ENCODE results near the gene DOCK4. TPM values are rescaled to one million over a fixed set of nuclear protein-coding genes. Genes with fewer than 3 reads are reported as not detected.

Gene DOCK4
- total RNA-seq, 4 donors from 2014 or later = 9.9 to 30.9 (median 13.7) TPM

DNA sequence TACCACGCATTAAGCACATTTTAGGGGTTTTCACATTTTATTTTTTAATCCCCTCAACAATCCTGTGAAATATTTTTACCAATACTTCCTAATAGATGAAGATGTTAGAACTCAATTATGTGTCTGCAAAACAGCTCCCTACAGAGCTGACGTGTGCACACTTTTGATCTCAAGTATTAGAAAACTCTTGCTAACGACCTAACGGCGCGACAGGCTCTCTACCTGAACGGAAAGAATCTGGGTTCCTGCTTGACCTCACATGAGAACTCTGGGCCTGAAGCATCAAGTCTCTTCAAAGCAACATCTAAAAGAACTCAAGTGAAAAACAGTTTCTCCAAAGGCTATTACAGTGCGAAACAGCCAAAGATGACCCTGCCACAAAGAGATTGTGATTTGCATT, 113.9 kb downstream of the DOCK4 start:
- no peak for TF ChIP-seq POLR2A (IDR thresholded peaks at IDR 0.05)
- no peak for TF ChIP-seq CTCF (IDR thresholded peaks at IDR 0.05)
- 90 to 95% methylated on average over 6 to 8 of the region's 8 CpGs for WGBS, 2 donors

GRCh38 chr7:112091768-112092167, 114.4 kb downstream of the DOCK4 start:
- Histone ChIP-seq H3K4me3 (no peak overlapping the region), H3K27me3 (no peaks in the 10 kb centered on the region)
- WGBS, 2 donors = 86 to 89% methylated on average over 3 of the region's 3 CpGs

More for the DNA sequence above, 113.9 kb downstream of the DOCK4 start:
- no peaks in the 10 kb centered on the region for H3K9me3 ChIP-seq
- no peaks in the 10 kb centered on the region for H3K4me1 ChIP-seq
- no peak overlapping the region for H3K4me3 ChIP-seq
- H3K27me3 ChIP-seq = no peaks in the 10 kb centered on the region
- intact Hi-C loops (cut with DNase I) = no loop called here
- H3K36me3 ChIP-seq = no peaks in the 10 kb centered on the region
- no peak for DNase-seq
- no peak overlapping the region for H3K27ac ChIP-seq

DNA sequence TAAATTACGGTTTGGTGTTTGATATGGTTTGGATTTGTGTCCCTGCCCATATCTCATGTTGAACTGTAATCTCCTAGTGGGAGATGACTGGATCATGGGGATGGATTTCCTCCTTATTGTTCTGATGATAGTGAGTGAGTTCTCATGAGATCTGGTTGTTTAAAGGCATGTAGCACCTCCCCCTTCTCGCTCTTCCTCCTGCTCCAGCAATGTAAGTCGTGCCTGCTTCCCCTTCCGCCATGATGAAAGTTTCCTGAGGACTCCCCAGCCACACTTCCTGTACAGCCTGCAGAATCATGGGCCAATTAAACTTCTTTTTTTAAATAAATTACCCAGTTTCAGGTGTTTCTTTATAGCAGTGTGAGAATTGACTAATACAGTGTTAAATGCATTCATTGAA, 116.6 kb downstream of the DOCK4 start:
- Histone ChIP-seq H3K27me3 (no peaks in the 10 kb centered on the region), H3K9me3 (no peaks in the 10 kb centered on the region), H3K4me1 (peaks cover 0 to 3% (median 0%) of the 10 kb centered on the region in 3 donors), H3K36me3 (no peaks in the 10 kb centered on the region), H3K27ac (no peak overlapping the region), H3K4me3 (no peak overlapping the region)
- no peak for DNase-seq
- TF ChIP-seq POLR2A (IDR thresholded peaks at IDR 0.05) (no peak), CTCF (IDR thresholded peaks at IDR 0.05) (no peak)
- intact Hi-C loops (cut with DNase I) = no loop called here
- WGBS, 2 donors = 80 to 82% methylated on average over 4 of the region's 4 CpGs

More at GRCh38 chr7:112091768-112092167, 114.4 kb downstream of the DOCK4 start:
- H3K4me1 ChIP-seq = no peaks in the 10 kb centered on the region
- no peak for TF ChIP-seq CTCF (IDR thresholded peaks at IDR 0.05)
- TF ChIP-seq POLR2A (IDR thresholded peaks at IDR 0.05) = no peak
- no peaks in the 10 kb centered on the region for H3K36me3 ChIP-seq
- intact Hi-C loops (cut with DNase I) = no loop called here
- no peak for DNase-seq
- H3K9me3 ChIP-seq = no peaks in the 10 kb centered on the region
- no peak overlapping the region for H3K27ac ChIP-seq

- TF ChIP-seq POLR2A (IDR thresholded peaks at IDR 0.05) = no peak
- no peak for TF ChIP-seq CTCF (IDR thresholded peaks at IDR 0.05)
- Histone ChIP-seq H3K27ac (no peak overlapping the region), H3K36me3 (no peaks in the 10 kb centered on the region), H3K27me3 (no peaks in the 10 kb centered on the region), H3K9me3 (no peaks in the 10 kb centered on the region), H3K4me3 (no peak overlapping the region), H3K4me1 (peaks cover 0 to 13% (median 4%) of the 10 kb centered on the region in 3 donors)
- no peak for DNase-seq
- intact Hi-C loops (cut with DNase I) = no loop called here
- WGBS, 2 donors = 79 to 82% methylated on average over 4 of the region's 4 CpGs
Measured at GRCh38 chr7:112088484-112089016, 117.6 kb downstream of the DOCK4 start.

DNA sequence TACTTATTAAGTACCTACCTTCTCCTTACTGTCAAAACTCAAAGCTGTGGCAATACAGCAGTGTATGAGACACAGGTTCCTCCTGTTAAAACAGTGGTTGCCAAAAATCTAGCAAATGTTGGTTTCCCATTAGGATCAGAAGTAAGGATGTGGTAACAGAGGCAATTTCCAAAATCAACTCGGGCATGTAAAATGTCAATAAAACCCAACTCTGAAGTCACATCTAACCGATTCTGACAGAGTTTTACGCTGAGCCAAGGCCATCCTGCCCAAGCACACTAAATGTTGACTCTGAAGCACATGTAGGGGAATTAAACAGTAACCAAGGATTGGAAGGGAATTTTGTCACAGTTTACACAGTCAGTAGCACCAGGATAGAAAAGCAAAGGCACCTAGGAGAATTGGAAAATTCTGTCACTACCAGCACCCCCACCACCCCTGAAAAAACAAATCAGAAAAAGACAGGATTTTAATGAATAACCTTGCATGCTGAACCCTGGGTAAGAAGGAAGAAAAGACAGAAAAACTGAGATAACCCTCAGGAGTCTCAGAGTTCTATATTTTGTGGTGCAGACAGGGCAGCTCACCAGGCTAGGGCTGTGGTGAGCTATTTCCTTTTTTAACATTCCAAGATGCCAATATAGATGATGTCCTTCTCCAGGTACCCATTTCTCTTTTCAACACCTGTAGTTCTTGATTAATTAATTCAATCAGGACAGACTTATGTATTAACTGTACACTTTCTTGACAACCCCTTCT, 119.5 kb downstream of the DOCK4 start:
- Histone ChIP-seq H3K4me1 (peaks cover 0 to 14% (median 4%) of the 10 kb centered on the region in 3 donors), H3K36me3 (no peaks in the 10 kb centered on the region), H3K27ac (no peak overlapping the region), H3K9me3 (no peaks in the 10 kb centered on the region), H3K4me3 (no peak overlapping the region), H3K27me3 (no peaks in the 10 kb centered on the region)
- no peak for DNase-seq
- intact Hi-C loops (cut with DNase I) = no loop called here
- TF ChIP-seq POLR2A (IDR thresholded peaks at IDR 0.05) (no peak), CTCF (IDR thresholded peaks at IDR 0.05) (no peak)
- WGBS, 2 donors = 66 to 85% methylated on average over 3 of the region's 3 CpGs

Data from esophagus squamous epithelium (tissue), 5 donors.